K562 (cell line): Measurements from ENCODE around the gene MACROD2. TPM values are rescaled to one million over a fixed set of nuclear protein-coding genes. Genes with fewer than 3 reads are reported as not detected.

Source experiments
- ATAC-seq: fragments of 200-7000 bp; cut with Tn5 transposase; 3 replicates; pipeline ENCODE4 v1.9.1; 2020; ENCODE audit warnings: moderate library complexity
- BruUV-seq: library from RNA; stranded (reverse); fragments of 400-500 nt; replicated peaks from 2 replicates; lab custom pipeline; 2021; lab: Mats Ljungman, UMichigan
- CTCF ChIA-PET: fragments of 300-600 bp; formaldehyde crosslinking; extraction: SDS; loops from one replicate; lab custom pipeline; 2021; ENCODE audit warnings: low intra/inter-chr PET ratio; lab: Yijun Ruan, JAX
- POLR2A ChIA-PET: fragments of 300-600, 350-650 bp; sonication (Branson Sonifier 250); formaldehyde crosslinking; extraction: SDS; loops from one replicate; lab custom pipeline; 2021; ENCODE audit warnings: antibody characterized with exemption, inconsistent platforms; lab: Yijun Ruan, JAX
- DNase-seq, 4 experiments: peaks; one replicate each; pipeline versions ENCODE4 v3.0.0 to v3.0.0-alpha.2; 2011 to 2018; ENCODE audit warnings: low spot score in 3 of 4, mixed read lengths in 3 of 4; ENCODE audit errors: extremely low read depth in 1 of 4
- FAIRE-seq: peaks from 2 replicates; lab custom pipeline; 2011; peaks lifted over from hg19 to GRCh38; lab: Jason Lieb, UNC
- H2AFZ ChIP-seq: 2 replicates; pipeline ENCODE4 v1.6.0; 2011; ENCODE audit warnings: low read depth, low read length, control low read depth, inconsistent platforms
- H3K27ac ChIP-seq: fragments of 200-600 bp; 3 replicates; pipeline ENCODE4 v1.8.0; 2011; ENCODE audit warnings: low read depth, mild to moderate bottlenecking, control low read depth, inconsistent platforms, low read length, moderate library complexity, mixed read lengths; ENCODE audit errors: extremely low read depth
- H3K27me3 ChIP-seq, 2 experiments: fragments of 300-600 bp in 1 of 2; 2 replicates in 1 of 2; 3 replicates in 1 of 2; pipeline versions ENCODE4 v1.6.0 to v1.8.0; 2011; ENCODE audit warnings: inconsistent platforms in 2 of 2, low read length in 2 of 2, mild to moderate bottlenecking in 1 of 2, mixed read lengths in 1 of 2, moderate library complexity in 1 of 2; ENCODE audit not compliant: control insufficient read depth in 2 of 2, insufficient read depth in 2 of 2
- H3K36me3 ChIP-seq: fragments of 300-600 bp; 3 replicates; pipeline ENCODE4 v1.8.0; 2011; ENCODE audit warnings: mild to moderate bottlenecking, low read length, inconsistent platforms; ENCODE audit not compliant: control insufficient read depth, insufficient read depth
- H3K4me1 ChIP-seq, 2 experiments: fragments of 200-600 bp in 1 of 2; replicated peaks in 1 of 2; 2 replicates in 1 of 2; 3 replicates in 1 of 2; pipeline versions ENCODE4 v1.5.1 to v1.8.0; 2011; ENCODE audit warnings: inconsistent platforms in 2 of 2, low read length in 2 of 2, mild to moderate bottlenecking in 1 of 2, mixed read lengths in 1 of 2, moderate library complexity in 1 of 2; ENCODE audit not compliant: control insufficient read depth in 2 of 2, insufficient read depth in 2 of 2
- H3K4me2 ChIP-seq: 2 replicates; pipeline ENCODE4 v1.6.1; 2011; ENCODE audit warnings: low read length, control low read depth, inconsistent platforms, mixed read lengths; ENCODE audit not compliant: insufficient read depth
- H3K4me3 ChIP-seq: fragments of 200-600 bp; sonication (generic), shearing (Covaris generic); 2 replicates; pipeline ENCODE4 v1.5.1; 2016; ENCODE audit warnings: control low read depth, inconsistent platforms
- H3K79me2 ChIP-seq: fragments of 200-600 bp; 3 replicates; pipeline ENCODE4 v1.8.0; 2011; ENCODE audit warnings: low read length, inconsistent platforms; ENCODE audit not compliant: control insufficient read depth, insufficient read depth
- H3K9ac ChIP-seq, 2 experiments: 2 replicates each; pipeline versions ENCODE4 v1.6.0 to v1.6.1; 2011; ENCODE audit warnings: low read depth in 2 of 2, low read length in 2 of 2, control low read depth in 1 of 2, inconsistent platforms in 1 of 2, mild to moderate bottlenecking in 1 of 2, mixed read lengths in 1 of 2; ENCODE audit not compliant: insufficient read depth in 1 of 2
- H3K9me1 ChIP-seq: one replicate; pipeline ENCODE4 v1.6.0; 2011; ENCODE audit warnings: inconsistent platforms, mild to moderate bottlenecking, low read length, moderate library complexity; ENCODE audit not compliant: control insufficient read depth, insufficient read depth
- H3K9me3 ChIP-seq: replicated peaks from 2 replicates; pipeline ENCODE4 v1.5.1; 2011; ENCODE audit warnings: low read depth, low read length, inconsistent platforms; ENCODE audit not compliant: control insufficient read depth, insufficient read depth
- H4K20me1 ChIP-seq: replicated peaks from 2 replicates; pipeline ENCODE4 v1.6.1; 2011; ENCODE audit warnings: low read length, inconsistent platforms, mixed read lengths; ENCODE audit not compliant: control insufficient read depth, insufficient read depth
- CHCHD3 ChIP-seq: fragments of 250-450 bp; sonication (Bioruptor Pico); IDR thresholded peaks from 2 replicates; pipeline ENCODE4 v2.1.2; 2022; ENCODE audit warnings: mild to moderate bottlenecking
- ETV5 ChIP-seq: sonication (generic); formaldehyde crosslinking; IDR thresholded peaks from 2 replicates; pipeline ENCODE4 v1.4.0; 2020; ENCODE audit warnings: low read depth, mild to moderate bottlenecking, missing genetic modification reagents
- NR2C2 ChIP-seq, 2 experiments: fragments of 200-800 bp in 1 of 2; sonication (Bioruptor generic) in 1 of 2; sonication (generic) in 1 of 2; formaldehyde crosslinking in 1 of 2; IDR thresholded peaks; 2 replicates each; pipeline versions ENCODE4 v1.6.1 to v1.8.0; 2016 to 2022; ENCODE audit warnings: mild to moderate bottlenecking in 1 of 2, missing compliant biosample characterization in 1 of 2, missing genetic modification characterization in 1 of 2, missing genetic modification reagents in 1 of 2
- NR2F6 ChIP-seq: fragments of 450-650 bp; formaldehyde crosslinking; IDR thresholded peaks from 2 replicates; pipeline ENCODE4 v1.4.0; 2020; ENCODE audit warnings: mild to moderate bottlenecking
- SRSF3 ChIP-seq: fragments of 200-400 bp; formaldehyde crosslinking; IDR thresholded peaks from 2 replicates; pipeline ENCODE4 v1.6.1; 2016; ENCODE audit warnings: mild to moderate bottlenecking, low read length, moderate library complexity; ENCODE audit not compliant: insufficient read depth
- U2AF1 ChIP-seq: fragments of 200-400 bp; formaldehyde crosslinking; optimal IDR thresholded peaks from 2 replicates; pipeline ENCODE3; 2017; ENCODE audit warnings: mild to moderate bottlenecking, low read depth, low read length, moderate library complexity
- ZBED1 ChIP-seq: IDR thresholded peaks from 2 replicates; pipeline ENCODE4 v1.6.1; 2014
- ZFP36 ChIP-seq: fragments of 150-350 bp; IDR thresholded peaks from 2 replicates; pipeline ENCODE4 v1.6.1; 2018; ENCODE audit warnings: low read length, low read depth; ENCODE audit not compliant: partially characterized antibody
- WGBS: fragments of 100-300 bp; shearing (Covaris generic); methylation state at CpG from one replicate; pipeline ENCODE4 v1.1.6; 2016; ENCODE audit warnings: low coverage, mixed read lengths; ENCODE audit not compliant: insufficient coverage; ENCODE audit errors: missing lambda C conversion rate; 5-methylcytosine and 5-hydroxymethylcytosine counted together
- in situ Hi-C: fragments of 300-500 bp; cut with MboI; formaldehyde crosslinking; loops from 4 replicates; pipeline ENCODE4 v1.15.0; 2018; ENCODE audit warnings: inconsistent platforms, mixed read lengths
- intact Hi-C: fragments of 100-400 bp; cut with micrococcal nuclease; formaldehyde crosslinking; loops from 2 replicates; pipeline ENCODE4 v1.14.2; 2022
- polyA plus RNA-seq, 8 experiments: library from polyadenylated mRNA; depleted of rRNA in 4 of 8; stranded (reverse) in 5 of 8; unstranded in 3 of 8; fragments of >200 nt; fragmentation: Nextera tagmentation in 2 of 8; fragmentation: Illumina TruSeq in 1 of 8; extraction: Ambion mirVana in 2 of 8; extraction: Trizol in 1 of 8; gene quantifications; 2 replicates each; pipeline versions ENCODE4 v1.2.1 to v1.2.3, GENCODE V29; 2011 to 2014; ENCODE audit warnings: inconsistent platforms in 1 of 8, missing spikeins in 1 of 8
- total RNA-seq, 7 experiments: library from RNA; depleted of rRNA in 6 of 7; stranded (reverse); fragments of >200 nt in 6 of 7; fragmentation: Illumina TruSeq in 2 of 7; extraction: Trizol in 2 of 7; gene quantifications; 2 replicates each; pipeline versions ENCODE4 v1.2.1 to v1.2.3, GENCODE V29; 2011 to 2021; ENCODE audit warnings: low replicate concordance in 1 of 7
- TF ChIP-seq, protein P1 (sequence below), 3 experiments: fragments of 200-800 bp in 1 of 3; fragments of 250-450 bp in 1 of 3; fragments of 450-650 bp in 1 of 3; sonication (Bioruptor Pico) in 1 of 3; sonication (Bioruptor generic) in 1 of 3; formaldehyde crosslinking in 1 of 3; IDR thresholded peaks; 2 replicates each; pipeline versions ENCODE4 v1.6.1 to v1.8.0; 2016 to 2022; ENCODE audit warnings: mild to moderate bottlenecking in 2 of 3, missing genetic modification characterization in 2 of 3, missing compliant biosample characterization in 1 of 3, moderate library complexity in 1 of 3

Gene MACROD2
- total and polyA plus RNA-seq, 9 of the 15 experiments (the other 6 are each of a cell fraction or from before 2014, with no cell fraction given), result not detected

GRCh38 chr20:14581731-14582130, 586.4 kb downstream of the MACROD2 start:
- Histone ChIP-seq H3K9me3 (no peaks in the 10 kb centered on the region), H3K9ac (no peak overlapping the region), H3K4me1 (no peaks in the 10 kb centered on the region), H4K20me1 (no peaks in the 10 kb centered on the region), H3K27ac (no peak overlapping the region), H3K79me2 (no peaks in the 10 kb centered on the region), H2AFZ (no peak overlapping the region), H3K4me3 (no peak overlapping the region), H3K4me2 (no peak overlapping the region), H3K36me3 (no peaks in the 10 kb centered on the region), H3K27me3 (no peaks in the 10 kb centered on the region), H3K9me1 (no peaks in the 10 kb centered on the region)
- FAIRE-seq, result no peak
- no peak for DNase-seq
- WGBS, result 3% methylated on average over 3 of the region's 3 CpGs
- in situ Hi-C loops, result no loop called here
- no TSS peak for BruUV-seq
- ChIA-PET POLR2A (no interaction called here), CTCF (no interaction called here)
- no peak for TF ChIP-seq ZFP36
- no peak for TF ChIP-seq U2AF1
- TF ChIP-seq, protein P1, sequence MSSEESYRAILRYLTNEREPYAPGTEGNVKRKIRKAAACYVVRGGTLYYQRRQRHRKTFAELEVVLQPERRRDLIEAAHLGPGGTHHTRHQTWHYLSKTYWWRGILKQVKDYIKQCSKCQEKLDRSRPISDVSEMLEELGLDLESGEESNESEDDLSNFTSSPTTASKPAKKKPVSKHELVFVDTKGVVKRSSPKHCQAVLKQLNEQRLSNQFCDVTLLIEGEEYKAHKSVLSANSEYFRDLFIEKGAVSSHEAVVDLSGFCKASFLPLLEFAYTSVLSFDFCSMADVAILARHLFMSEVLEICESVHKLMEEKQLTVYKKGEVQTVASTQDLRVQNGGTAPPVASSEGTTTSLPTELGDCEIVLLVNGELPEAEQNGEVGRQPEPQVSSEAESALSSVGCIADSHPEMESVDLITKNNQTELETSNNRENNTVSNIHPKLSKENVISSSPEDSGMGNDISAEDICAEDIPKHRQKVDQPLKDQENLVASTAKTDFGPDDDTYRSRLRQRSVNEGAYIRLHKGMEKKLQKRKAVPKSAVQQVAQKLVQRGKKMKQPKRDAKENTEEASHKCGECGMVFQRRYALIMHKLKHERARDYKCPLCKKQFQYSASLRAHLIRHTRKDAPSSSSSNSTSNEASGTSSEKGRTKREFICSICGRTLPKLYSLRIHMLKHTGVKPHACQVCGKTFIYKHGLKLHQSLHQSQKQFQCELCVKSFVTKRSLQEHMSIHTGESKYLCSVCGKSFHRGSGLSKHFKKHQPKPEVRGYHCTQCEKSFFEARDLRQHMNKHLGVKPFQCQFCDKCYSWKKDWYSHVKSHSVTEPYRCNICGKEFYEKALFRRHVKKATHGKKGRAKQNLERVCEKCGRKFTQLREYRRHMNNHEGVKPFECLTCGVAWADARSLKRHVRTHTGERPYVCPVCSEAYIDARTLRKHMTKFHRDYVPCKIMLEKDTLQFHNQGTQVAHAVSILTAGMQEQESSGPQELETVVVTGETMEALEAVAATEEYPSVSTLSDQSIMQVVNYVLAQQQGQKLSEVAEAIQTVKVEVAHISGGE (CRISPR knock-in tag; IDR thresholded peaks at IDR 0.05), result no peak
- no peak for TF ChIP-seq CHCHD3
- TF ChIP-seq SRSF3, result no peak
- no peak for TF ChIP-seq ETV5 (CRISPR knock-in tag)
- no peak for TF ChIP-seq ZBED1
- no peak for TF ChIP-seq NR2C2 (CRISPR knock-in tag; IDR thresholded peaks at IDR 0.05)
- TF ChIP-seq NR2C2 (tag; IDR thresholded peaks at IDR 0.05), result no peak
- TF ChIP-seq NR2F6 (CRISPR knock-in tag), result no peak
- intact Hi-C loops, result no loop called here
- ATAC-seq, result no peak
